HFF-Myc (cell line): ENCODE results near the gene EXO1.

Experiments
- DNase-seq: peaks from one replicate; pipeline ENCODE4 v3.0.0-alpha.2; 2011; ENCODE audit warnings: low read depth; ENCODE audit errors: extremely low read depth
- H3K4me3 ChIP-seq: replicated peaks from 2 replicates; pipeline ENCODE4 v1.5.1; 2011; ENCODE audit warnings: low read depth, mild to moderate bottlenecking, control low read depth, low read length
- CTCF ChIP-seq: IDR thresholded peaks from 2 replicates; pipeline ENCODE4 v1.5.1; 2012; ENCODE audit warnings: mild to moderate bottlenecking, low read depth, low read length, control low read depth; ENCODE audit errors: missing control alignments

EXO1 gene

GRCh38 chr1:241870746-241871430, 22.9 kb downstream of the EXO1 start:
- no peak overlapping the region for H3K4me3 ChIP-seq
- TF ChIP-seq CTCF, result no peak
- no peak for DNase-seq

- no peak for DNase-seq
- TF ChIP-seq CTCF, result no peak
- no peak overlapping the region for H3K4me3 ChIP-seq
Measured at GRCh38 chr1:241881440-241881839, 33.4 kb downstream of the EXO1 start.

- TF ChIP-seq CTCF, result no peak
Measured at GRCh38 chr1:241883159-241883558, 35.2 kb downstream of the EXO1 start.

GRCh38 chr1:241888232-241888631, 40.2 kb downstream of the EXO1 start:
- TF ChIP-seq CTCF, result no peak

More at GRCh38 chr1:241883159-241883558, 35.2 kb downstream of the EXO1 start:
- no peak overlapping the region for H3K4me3 ChIP-seq
- no peak for DNase-seq

GRCh38 chr1:241891296-241891695, 43.3 kb downstream of the EXO1 start:
- no peak overlapping the region for H3K4me3 ChIP-seq
- no peak for DNase-seq
- no peak for TF ChIP-seq CTCF

More at GRCh38 chr1:241888232-241888631, 40.2 kb downstream of the EXO1 start:
- DNase-seq, result no peak
- no peak overlapping the region for H3K4me3 ChIP-seq

- H3K4me3 ChIP-seq, result no peak overlapping the region
- no peak for DNase-seq
- TF ChIP-seq CTCF, result no peak
Measured at GRCh38 chr1:241894016-241894415, 46.0 kb downstream of the EXO1 start.

GRCh38 chr1:241895013-241895412, 47.0 kb downstream of the EXO1 start:
- H3K4me3 ChIP-seq, result no peak overlapping the region
- no peak for DNase-seq
- TF ChIP-seq CTCF, result no peak
